HG03342 (cell line): ENCODE data around the gene ZNF112.

Experiments used
- ATAC-seq: cut with Tn5 transposase; IDR thresholded peaks from one replicate; pipeline ENCODE4 v1.9.1; 2021; ENCODE audit warnings: mild to moderate bottlenecking, moderate library complexity; ENCODE audit not compliant: unreplicated experiment

Gene ZNF112

GRCh38 chr19:44284968-44285367 is 71.5 kb downstream of the ZNF112 start:
- ATAC-seq: no peak

- ATAC-seq: no peak
These were observed 73.6 kb downstream of the ZNF112 start for GRCh38 chr19:44282846-44283245.

- no peak for ATAC-seq
These were observed 75.6 kb downstream of the ZNF112 start for GRCh38 chr19:44280916-44281315.

- no peak for ATAC-seq
These were observed 78.2 kb downstream of the ZNF112 start for GRCh38 chr19:44278181-44278690.

- ATAC-seq: no peak
These were observed 79.1 kb downstream of the ZNF112 start for GRCh38 chr19:44277331-44277730.
